Type B pancreatic cell (in vitro differentiated cells): ENCODE measurements around the gene SLC30A9. TPM values are rescaled to one million over a fixed set of nuclear protein-coding genes. Genes with fewer than 3 reads are reported as not detected.

Experiments used
- DNase-seq: peaks from one replicate; pipeline ENCODE4 v3.0.0; 2021; ENCODE audit warnings: mixed read lengths; ENCODE audit not compliant: unreplicated experiment; ENCODE audit errors: extremely low spot score
- H3K27ac Mint-ChIP-seq: 2 replicates; pipeline ENCODE4 v1.8.0; 2021; ENCODE audit warnings: mild to moderate bottlenecking, mixed read lengths
- H3K27me3 Mint-ChIP-seq: 2 replicates; pipeline ENCODE4 v1.8.0; 2021; ENCODE audit warnings: mixed read lengths
- H3K36me3 Mint-ChIP-seq: 2 replicates; pipeline ENCODE4 v1.8.0; 2021; ENCODE audit warnings: mixed read lengths
- H3K4me1 Mint-ChIP-seq: one replicate; pipeline ENCODE4 v1.8.0; 2021; ENCODE audit warnings: mixed read lengths; ENCODE audit not compliant: unreplicated experiment
- H3K4me3 Mint-ChIP-seq: 2 replicates; pipeline ENCODE4 v1.8.0; 2021; ENCODE audit warnings: mild to moderate bottlenecking, mixed read lengths
- H3K9me3 Mint-ChIP-seq: 2 replicates; pipeline ENCODE4 v1.8.0; 2021; ENCODE audit warnings: mixed read lengths
- total RNA-seq: library from RNA; stranded (reverse); gene quantifications from 2 replicates; pipeline ENCODE4 v1.2.1, GENCODE V29; 2021; ENCODE audit warnings: low replicate concordance
- TF ChIP-seq, protein P1 (sequence below): fragments of 200-600 bp; sonication (generic); conservative IDR thresholded peaks from 2 replicates; pipeline ENCODE4 v1.5.0; 2021; ENCODE audit warnings: antibody characterized with exemption, mild to moderate bottlenecking

SLC30A9 gene
- total RNA-seq, 1 donor from 2014 or later, result 61.4 TPM

DNA sequence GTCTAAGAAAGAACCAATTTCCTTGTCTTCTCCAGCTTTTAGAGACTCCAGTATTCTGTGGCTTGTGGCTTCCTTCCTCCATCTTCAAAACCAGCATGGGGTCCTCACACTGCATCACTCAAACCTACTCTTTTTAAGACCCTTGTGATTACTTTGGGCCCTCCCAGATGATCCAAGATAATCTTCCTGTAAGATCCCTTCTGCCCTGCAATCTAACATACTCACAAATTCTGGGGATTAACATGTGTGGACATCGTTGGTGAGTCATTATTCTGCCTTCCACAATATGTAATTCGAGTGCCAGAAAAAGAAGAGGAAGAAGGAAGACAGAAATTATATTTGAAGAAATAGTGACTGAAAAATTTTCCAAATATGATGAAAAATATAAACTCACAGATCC, 114.2 kb downstream of the SLC30A9 start:
- no peaks in the 10 kb centered on the region for H3K36me3 Mint-ChIP-seq
- no peak overlapping the region for H3K4me3 Mint-ChIP-seq
- peaks cover 4% of the 10 kb centered on the region for H3K9me3 Mint-ChIP-seq
- H3K27me3 Mint-ChIP-seq, result no peaks in the 10 kb centered on the region
- TF ChIP-seq, protein P1, sequence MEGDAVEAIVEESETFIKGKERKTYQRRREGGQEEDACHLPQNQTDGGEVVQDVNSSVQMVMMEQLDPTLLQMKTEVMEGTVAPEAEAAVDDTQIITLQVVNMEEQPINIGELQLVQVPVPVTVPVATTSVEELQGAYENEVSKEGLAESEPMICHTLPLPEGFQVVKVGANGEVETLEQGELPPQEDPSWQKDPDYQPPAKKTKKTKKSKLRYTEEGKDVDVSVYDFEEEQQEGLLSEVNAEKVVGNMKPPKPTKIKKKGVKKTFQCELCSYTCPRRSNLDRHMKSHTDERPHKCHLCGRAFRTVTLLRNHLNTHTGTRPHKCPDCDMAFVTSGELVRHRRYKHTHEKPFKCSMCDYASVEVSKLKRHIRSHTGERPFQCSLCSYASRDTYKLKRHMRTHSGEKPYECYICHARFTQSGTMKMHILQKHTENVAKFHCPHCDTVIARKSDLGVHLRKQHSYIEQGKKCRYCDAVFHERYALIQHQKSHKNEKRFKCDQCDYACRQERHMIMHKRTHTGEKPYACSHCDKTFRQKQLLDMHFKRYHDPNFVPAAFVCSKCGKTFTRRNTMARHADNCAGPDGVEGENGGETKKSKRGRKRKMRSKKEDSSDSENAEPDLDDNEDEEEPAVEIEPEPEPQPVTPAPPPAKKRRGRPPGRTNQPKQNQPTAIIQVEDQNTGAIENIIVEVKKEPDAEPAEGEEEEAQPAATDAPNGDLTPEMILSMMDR, result no peak
- no peak overlapping the region for H3K27ac Mint-ChIP-seq
- no peaks in the 10 kb centered on the region for H3K4me1 Mint-ChIP-seq
- no peak for DNase-seq

DNA sequence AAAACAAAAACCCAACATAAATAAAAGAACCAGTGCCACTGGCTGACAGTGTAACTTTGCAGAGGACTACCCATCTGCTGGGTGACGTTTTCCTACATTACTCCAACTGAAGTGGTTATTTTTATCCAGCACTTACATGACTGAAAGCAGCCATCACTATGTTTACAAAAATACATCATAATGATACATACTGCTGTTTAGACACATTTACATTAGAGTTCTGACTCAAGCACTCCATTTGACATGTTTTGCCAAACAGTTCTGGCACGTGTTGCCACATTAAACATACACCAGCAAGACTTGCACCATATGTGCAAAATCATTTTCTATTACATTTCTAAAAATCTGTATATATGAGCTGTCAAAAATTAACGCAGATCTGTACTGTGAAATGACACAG, 122.5 kb downstream of the SLC30A9 start:
- Mint-ChIP-seq H3K36me3 (no peaks in the 10 kb centered on the region), H3K27me3 (peaks cover 5% of the 10 kb centered on the region), H3K27ac (no peak overlapping the region), H3K4me1 (no peaks in the 10 kb centered on the region), H3K4me3 (no peak overlapping the region), H3K9me3 (no peaks in the 10 kb centered on the region)
- no peak for DNase-seq
- TF ChIP-seq, protein P1, result no peak

DNA sequence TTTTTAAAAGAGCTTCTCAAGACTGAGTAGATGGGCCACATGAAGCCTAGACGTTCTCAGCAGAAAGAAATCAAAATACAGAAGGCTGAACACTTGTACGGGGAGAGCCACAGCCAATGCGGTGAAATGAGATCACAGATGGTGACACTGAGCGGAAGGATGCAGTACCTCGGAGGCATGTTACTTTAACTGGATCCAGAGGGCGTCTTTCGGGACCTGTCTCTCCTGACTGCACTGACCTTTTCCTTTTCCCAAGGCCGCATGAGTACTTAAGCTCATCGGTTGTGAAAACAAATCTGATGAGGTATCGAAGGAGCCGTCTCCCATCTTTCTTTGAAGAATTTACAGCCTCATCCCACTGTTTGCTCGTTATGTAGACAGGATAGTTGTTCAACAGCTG, 129.6 kb downstream of the SLC30A9 start:
- Mint-ChIP-seq H3K4me3 (no peak overlapping the region), H3K27me3 (peaks cover 26% of the 10 kb centered on the region), H3K4me1 (no peaks in the 10 kb centered on the region), H3K36me3 (no peaks in the 10 kb centered on the region), H3K27ac (no peak overlapping the region), H3K9me3 (no peaks in the 10 kb centered on the region)
- no peak for DNase-seq
- TF ChIP-seq, protein P1, result no peak

DNA sequence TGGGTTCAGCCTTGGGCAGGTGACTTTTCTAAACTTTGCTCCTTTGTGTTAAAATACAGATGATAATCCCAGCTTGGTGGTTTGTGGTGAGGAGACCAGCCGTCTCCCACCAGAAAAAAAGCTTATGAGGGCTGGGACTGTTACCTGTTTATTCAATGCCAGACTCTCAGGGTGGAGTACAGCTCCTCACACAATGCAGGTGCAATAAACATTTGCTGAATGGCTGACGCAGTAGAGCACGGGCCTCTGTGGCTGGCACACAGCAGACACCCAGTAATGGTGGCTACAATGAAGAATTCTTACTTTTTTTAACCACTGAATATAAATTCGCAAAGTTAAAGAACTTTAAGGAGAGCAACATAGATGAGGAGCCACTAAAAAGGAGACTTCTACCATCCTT, 131.9 kb downstream of the SLC30A9 start:
- H3K4me3 Mint-ChIP-seq, result no peak overlapping the region
- peaks cover 26% of the 10 kb centered on the region for H3K27me3 Mint-ChIP-seq

GRCh38 chr4:42123071-42123644, 132.8 kb downstream of the SLC30A9 start:
- no peak for DNase-seq
- Mint-ChIP-seq H3K27me3 (peaks cover 21% of the 10 kb centered on the region), H3K4me1 (no peaks in the 10 kb centered on the region), H3K4me3 (no peak overlapping the region), H3K36me3 (no peaks in the 10 kb centered on the region), H3K27ac (no peak overlapping the region), H3K9me3 (no peaks in the 10 kb centered on the region)
- TF ChIP-seq, protein P1, result no peak

More for the DNA sequence above, 131.9 kb downstream of the SLC30A9 start:
- H3K4me1 Mint-ChIP-seq, result no peaks in the 10 kb centered on the region
- DNase-seq, result no peak
- TF ChIP-seq, protein P1, result no peak
- no peaks in the 10 kb centered on the region for H3K36me3 Mint-ChIP-seq
- no peak overlapping the region for H3K27ac Mint-ChIP-seq
- H3K9me3 Mint-ChIP-seq, result no peaks in the 10 kb centered on the region

- no peak for DNase-seq
- Mint-ChIP-seq H3K27me3 (peaks cover 15% of the 10 kb centered on the region), H3K36me3 (no peaks in the 10 kb centered on the region), H3K9me3 (no peaks in the 10 kb centered on the region), H3K27ac (no peak overlapping the region), H3K4me1 (no peaks in the 10 kb centered on the region), H3K4me3 (no peak overlapping the region)
- TF ChIP-seq, protein P1, result peak; percentile 26
Observed at GRCh38 chr4:42132099-42132498, 141.8 kb downstream of the SLC30A9 start.
